Activated naive CD4-positive, alpha-beta T cell treated with anti-CD3 and anti-CD28 coated beads, Interleukin-2, amount 50 U/mL, for 72 hours (primary cell): ENCODE measurements around the gene VPS39. TPM values are rescaled to one million over a fixed set of nuclear protein-coding genes. Genes with fewer than 3 reads are reported as not detected.
A peak's percentile ranks its signal among the peaks of the same experiment; 100 is the strongest.

Experiments
- ATAC-seq, 2 donors: fragments of 150-1000 bp; cut with Tn5 transposase; 2 replicates each; pipeline ENCODE4 v1.10.0; 2021; ENCODE audit warnings: mild to moderate bottlenecking in 2 of 2, moderate library complexity in 2 of 2
- DNase-seq, 2 donors: peaks; one replicate each; pipeline ENCODE4 v3.0.0; 2021 to 2022; ENCODE audit warnings: low spot score in 2 of 2
- H3K27ac Mint-ChIP-seq, 2 donors: one replicate each; pipeline ENCODE4 v1.8.0; 2022; ENCODE audit warnings: mild to moderate bottlenecking in 2 of 2, mixed read lengths in 2 of 2
- H3K36me3 Mint-ChIP-seq, 2 donors: one replicate each; pipeline ENCODE4 v1.8.0; 2022; ENCODE audit warnings: mixed read lengths in 2 of 2
- H3K9me3 Mint-ChIP-seq, 2 donors: one replicate each; pipeline ENCODE4 v1.8.0; 2022; ENCODE audit warnings: mixed read lengths in 2 of 2
- total RNA-seq, 2 donors: library from RNA; stranded (reverse); gene quantifications; one replicate each; pipeline ENCODE4 v1.2.3, GENCODE V29; 2022

VPS39 gene
- total RNA-seq, 2 donors from 2014 or later = 55.2 to 90.7 TPM

- Mint-ChIP-seq H3K9me3 (no peaks in the 10 kb centered on the region), H3K27ac (no peak overlapping the region), H3K36me3 (no peaks in the 10 kb centered on the region)
- ATAC-seq (peak in 1 of 2 donors; percentile 25), DNase-seq (peak in 1 of 2 donors; percentile 23)
Measured at GRCh38 chr15:42154212-42154941, 53.7 kb downstream of the VPS39 start.

DNA sequence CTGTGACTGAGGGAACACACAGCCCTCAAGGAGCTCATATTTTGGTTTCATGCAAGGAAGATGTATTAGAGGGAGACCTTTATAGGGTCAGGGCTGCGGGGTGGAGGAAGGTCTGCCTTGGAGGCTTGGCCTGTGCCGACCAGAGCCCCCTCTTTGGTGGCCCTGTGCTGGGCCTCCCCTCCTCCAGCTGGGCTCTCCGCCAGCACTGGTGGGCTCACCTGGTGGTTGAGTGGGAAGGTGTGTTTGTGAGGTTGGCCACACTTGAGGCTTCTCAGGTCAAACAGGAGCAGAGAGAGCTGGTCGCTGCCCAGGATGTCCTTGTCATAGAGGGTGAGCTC lies 54.3 kb downstream of the VPS39 start:
- Mint-ChIP-seq H3K27ac (no peak overlapping the region), H3K36me3 (no peaks in the 10 kb centered on the region), H3K9me3 (no peaks in the 10 kb centered on the region)
- ATAC-seq (no peak), DNase-seq (peak in 1 of 2 donors; percentile 43)

DNA sequence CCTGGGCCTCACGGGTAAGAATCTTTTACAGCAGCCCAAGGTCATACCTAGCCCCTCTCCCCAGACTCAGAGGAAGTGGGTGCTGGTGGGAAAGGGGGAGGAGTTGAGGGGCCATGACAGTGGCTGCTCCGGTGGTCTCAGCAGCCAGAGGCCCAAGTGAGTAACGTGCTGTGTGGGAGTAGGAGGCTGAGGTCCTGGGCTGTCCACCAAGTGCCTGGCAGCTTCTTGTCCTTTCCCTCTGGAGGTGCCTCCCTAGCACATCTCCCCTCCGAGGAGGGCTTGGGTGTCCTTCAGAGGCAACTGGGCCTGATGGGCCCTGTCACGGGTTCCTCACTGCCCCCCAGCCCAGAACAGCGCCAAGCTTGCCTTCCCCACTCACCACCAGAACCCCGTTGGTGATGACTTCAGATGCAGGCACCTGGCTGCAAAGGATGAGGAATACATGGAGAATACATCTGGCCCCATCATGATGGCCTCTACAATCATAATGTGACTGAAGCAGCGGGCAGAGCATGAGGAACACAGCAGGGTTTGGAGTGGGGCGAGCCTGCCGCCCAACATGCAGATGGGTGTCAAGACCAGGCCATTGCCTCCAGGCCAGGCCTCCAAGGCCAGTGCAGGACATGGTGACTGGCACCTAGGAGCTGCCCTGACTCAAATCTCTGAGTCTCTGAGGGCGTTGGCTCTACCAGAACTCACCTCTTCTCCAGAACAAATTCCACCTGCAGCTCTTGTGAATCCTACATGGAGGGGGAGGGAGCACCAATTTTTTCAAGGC lies 55.0 kb downstream of the VPS39 start:
- H3K27ac Mint-ChIP-seq = no peak overlapping the region

DNA sequence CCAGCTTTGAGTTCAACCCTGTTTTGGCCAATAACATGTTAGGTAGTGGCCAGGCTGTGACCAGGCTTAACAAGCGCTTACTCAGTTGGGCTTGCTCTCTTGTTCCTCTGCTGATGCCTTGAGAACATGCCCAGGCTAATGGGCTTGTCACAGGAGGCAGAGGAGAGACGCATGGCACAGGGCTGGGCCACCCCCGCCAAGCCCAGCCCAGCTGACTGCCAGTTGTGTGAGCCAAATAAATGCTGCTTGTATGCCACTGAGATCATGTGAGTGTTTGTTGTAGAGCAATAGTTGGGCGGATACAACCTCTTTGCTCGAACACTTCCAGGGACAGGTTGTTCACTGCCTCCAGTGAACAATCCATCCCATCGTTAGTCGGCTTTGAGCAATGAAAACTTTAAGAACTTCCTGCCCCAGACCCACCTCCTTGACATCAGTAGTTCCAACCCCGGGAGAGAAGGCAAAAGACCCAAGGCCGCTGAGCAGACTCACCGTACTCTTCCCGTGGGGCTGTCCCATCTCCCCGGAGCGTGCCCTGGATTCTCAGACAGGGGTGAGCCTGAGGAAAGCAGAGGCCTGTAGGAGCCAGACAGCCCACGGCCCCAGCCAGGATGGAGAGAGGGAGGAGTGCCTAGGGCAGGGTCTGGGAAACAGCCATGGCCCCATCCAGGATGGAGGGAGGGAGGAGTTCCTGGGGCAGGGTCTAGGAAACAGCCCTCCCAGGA lies 55.7 kb downstream of the VPS39 start:
- ATAC-seq = no peak
- H3K27ac Mint-ChIP-seq = no peak overlapping the region

More for the DNA sequence above, 55.0 kb downstream of the VPS39 start:
- Mint-ChIP-seq H3K36me3 (no peaks in the 10 kb centered on the region), H3K9me3 (no peaks in the 10 kb centered on the region)
- peak in 1 of 2 donors; percentile 47 for DNase-seq
- no peak for ATAC-seq

DNA sequence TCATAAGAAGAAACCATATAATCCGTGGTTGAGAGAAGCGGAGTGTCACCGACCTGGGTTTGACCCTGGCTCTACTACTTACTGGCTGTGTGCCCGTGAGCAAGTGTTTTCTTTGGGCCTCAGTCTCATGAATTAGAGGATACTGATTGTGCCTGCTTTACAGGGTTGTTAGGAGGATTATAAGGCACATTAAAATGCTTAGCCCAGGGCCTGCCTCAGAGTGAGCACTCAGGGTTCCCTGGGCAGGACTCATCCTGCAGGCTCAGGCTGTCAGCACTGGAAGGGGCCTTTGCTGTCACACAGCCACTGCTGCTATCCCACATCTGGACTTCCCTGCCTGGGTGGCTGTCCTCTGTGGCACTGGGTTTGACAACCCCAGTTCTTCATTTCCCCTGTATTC lies 56.4 kb downstream of the VPS39 start:
- ATAC-seq = no peak
- DNase-seq = peak in 1 of 2 donors; percentile 26
- H3K9me3 Mint-ChIP-seq = no peaks in the 10 kb centered on the region
- H3K27ac Mint-ChIP-seq = no peak overlapping the region
- H3K36me3 Mint-ChIP-seq = no peaks in the 10 kb centered on the region

More for the DNA sequence above, 55.7 kb downstream of the VPS39 start:
- peak in 1 of 2 donors; percentile 38 for DNase-seq
- no peaks in the 10 kb centered on the region for H3K36me3 Mint-ChIP-seq
- no peaks in the 10 kb centered on the region for H3K9me3 Mint-ChIP-seq

DNA sequence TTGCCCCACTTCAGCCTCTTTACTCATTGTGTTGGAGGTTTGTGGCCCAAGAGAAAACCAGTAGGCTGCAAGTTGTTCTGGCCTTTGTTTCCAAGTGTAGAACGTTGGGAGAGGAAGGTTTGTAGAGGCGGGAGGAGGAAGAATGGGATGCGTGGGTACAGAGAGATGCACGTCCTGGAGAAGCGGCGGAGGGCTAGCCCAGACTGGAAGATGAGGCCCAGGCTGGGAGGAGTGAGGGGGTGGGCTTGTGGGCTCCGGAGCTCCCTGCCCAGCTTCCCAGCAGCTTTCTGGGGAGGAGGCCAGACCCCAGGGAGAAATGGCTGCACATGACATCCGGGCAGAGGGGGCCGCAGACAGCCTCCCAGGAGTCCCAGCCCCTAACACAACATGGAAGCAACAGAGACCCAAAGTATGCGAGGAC lies 57.0 kb downstream of the VPS39 start:
- ATAC-seq (no peak), DNase-seq (peak in 1 of 2 donors; percentile 13)
- H3K36me3 Mint-ChIP-seq = no peaks in the 10 kb centered on the region
- no peak overlapping the region for H3K27ac Mint-ChIP-seq
- no peaks in the 10 kb centered on the region for H3K9me3 Mint-ChIP-seq

- ATAC-seq (no peak), DNase-seq (peak in 1 of 2 donors; percentile 40)
- no peaks in the 10 kb centered on the region for H3K9me3 Mint-ChIP-seq
- H3K36me3 Mint-ChIP-seq = no peaks in the 10 kb centered on the region
- no peak overlapping the region for H3K27ac Mint-ChIP-seq
Measured at GRCh38 chr15:42150219-42150970, 57.7 kb downstream of the VPS39 start.

GRCh38 chr15:42149493-42150218 lies 58.4 kb downstream of the VPS39 start:
- ATAC-seq (no peak), DNase-seq (peak in 1 of 2 donors; percentile 52)
- Mint-ChIP-seq H3K9me3 (no peaks in the 10 kb centered on the region), H3K36me3 (no peaks in the 10 kb centered on the region), H3K27ac (no peak overlapping the region)

DNA sequence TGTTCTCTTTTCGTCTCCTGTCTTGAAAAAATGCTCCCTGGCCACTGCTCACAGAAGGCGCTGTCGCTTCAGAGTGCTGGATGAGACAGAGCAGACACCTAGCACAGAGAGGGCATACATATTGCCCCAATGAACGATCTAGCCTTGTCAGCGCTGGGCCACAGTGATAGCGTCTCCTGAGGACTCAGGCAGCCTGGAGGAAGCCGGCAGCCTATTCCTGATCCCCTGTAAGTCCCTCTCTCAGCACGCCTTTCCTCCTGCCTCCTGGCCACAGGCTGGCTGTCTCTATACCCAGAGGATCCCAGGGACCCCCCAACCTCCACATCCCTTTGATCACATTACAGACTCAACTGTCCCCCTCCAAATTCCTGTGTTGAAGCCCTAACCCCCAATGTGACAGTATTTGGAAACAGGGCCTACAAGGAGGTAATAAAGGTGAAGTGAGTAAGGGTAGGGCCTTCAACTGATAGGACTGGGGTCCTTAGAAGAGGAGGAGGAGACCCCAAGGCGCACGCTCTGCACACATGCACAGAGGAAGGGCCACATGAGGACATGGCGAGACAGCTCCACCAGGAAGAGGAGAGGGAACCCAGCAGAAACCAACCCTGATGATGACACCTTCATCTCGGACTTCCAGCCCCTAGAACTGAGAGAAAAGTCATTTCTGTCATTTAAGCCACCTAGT lies 59.2 kb downstream of the VPS39 start:
- ATAC-seq = no peak
- no peak overlapping the region for H3K27ac Mint-ChIP-seq
- peak in 1 of 2 donors; percentile 38 for DNase-seq
- H3K9me3 Mint-ChIP-seq = no peaks in the 10 kb centered on the region
- no peaks in the 10 kb centered on the region for H3K36me3 Mint-ChIP-seq

DNA sequence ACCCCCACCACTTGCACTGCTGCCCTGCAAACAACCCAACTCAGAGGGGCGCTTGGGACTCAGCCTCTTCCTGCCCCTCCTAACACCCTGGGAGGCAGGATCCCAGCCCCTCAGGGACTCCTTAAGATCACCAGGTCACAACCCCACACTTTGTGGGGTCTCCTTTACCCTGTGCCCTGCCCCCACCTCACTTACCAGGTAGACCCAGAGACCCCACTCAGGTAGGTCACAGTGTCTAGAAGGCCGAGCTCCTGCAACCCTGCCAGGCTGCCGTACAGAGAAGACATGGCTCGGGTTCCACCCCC lies 60.7 kb downstream of the VPS39 start:
- Mint-ChIP-seq H3K36me3 (no peaks in the 10 kb centered on the region), H3K9me3 (no peaks in the 10 kb centered on the region)

DNA sequence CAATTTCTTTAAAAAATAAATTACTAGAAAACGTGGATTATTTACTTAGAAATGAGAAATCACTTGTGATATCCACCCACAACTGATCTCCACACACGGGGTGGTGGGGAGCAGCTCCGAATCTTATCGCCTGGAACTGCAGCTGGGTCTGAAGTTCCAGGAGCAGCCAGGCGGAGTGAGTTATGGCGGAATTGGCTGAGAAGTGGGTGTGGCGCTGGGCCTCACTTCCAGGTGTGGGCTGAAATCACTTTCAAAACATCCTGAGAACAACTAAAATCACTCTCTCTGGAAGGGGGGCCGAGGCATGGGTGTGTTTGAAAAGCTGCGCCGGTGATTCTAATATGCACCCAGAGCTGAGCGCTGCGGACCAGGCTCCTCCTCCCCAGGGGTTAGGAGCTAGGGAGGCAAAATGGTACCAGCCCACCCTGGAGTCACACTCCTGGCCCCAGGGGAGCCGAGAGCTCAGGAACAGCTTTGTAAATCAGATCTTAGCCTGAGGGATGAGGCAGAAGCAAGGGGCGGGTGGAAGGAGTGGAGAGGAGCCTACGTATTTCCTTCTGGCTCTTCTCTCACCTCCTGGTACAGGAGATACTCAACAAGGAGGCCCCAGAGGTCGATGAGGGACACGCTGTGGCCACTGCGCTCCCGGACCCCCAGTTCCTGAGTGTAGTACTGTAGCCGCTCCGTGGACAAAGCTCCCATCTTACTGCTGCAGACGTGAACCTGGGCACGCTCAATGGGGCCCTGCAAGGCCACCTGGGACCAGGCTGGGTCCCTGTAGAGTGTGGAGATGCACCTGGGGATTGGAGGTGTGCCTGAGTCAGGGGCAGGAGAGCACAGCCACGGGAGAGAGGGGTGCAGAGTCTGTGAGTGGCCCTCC lies 61.3 kb downstream of the VPS39 start:
- H3K9me3 Mint-ChIP-seq = no peaks in the 10 kb centered on the region
- ATAC-seq = no peak
- no peak overlapping the region for H3K27ac Mint-ChIP-seq
- no peaks in the 10 kb centered on the region for H3K36me3 Mint-ChIP-seq
- DNase-seq = peak in 1 of 2 donors; percentile 18

More for the DNA sequence above, 60.7 kb downstream of the VPS39 start:
- DNase-seq (peak in 1 of 2 donors; percentile 37), ATAC-seq (no peak)
- H3K27ac Mint-ChIP-seq = no peak overlapping the region

DNA sequence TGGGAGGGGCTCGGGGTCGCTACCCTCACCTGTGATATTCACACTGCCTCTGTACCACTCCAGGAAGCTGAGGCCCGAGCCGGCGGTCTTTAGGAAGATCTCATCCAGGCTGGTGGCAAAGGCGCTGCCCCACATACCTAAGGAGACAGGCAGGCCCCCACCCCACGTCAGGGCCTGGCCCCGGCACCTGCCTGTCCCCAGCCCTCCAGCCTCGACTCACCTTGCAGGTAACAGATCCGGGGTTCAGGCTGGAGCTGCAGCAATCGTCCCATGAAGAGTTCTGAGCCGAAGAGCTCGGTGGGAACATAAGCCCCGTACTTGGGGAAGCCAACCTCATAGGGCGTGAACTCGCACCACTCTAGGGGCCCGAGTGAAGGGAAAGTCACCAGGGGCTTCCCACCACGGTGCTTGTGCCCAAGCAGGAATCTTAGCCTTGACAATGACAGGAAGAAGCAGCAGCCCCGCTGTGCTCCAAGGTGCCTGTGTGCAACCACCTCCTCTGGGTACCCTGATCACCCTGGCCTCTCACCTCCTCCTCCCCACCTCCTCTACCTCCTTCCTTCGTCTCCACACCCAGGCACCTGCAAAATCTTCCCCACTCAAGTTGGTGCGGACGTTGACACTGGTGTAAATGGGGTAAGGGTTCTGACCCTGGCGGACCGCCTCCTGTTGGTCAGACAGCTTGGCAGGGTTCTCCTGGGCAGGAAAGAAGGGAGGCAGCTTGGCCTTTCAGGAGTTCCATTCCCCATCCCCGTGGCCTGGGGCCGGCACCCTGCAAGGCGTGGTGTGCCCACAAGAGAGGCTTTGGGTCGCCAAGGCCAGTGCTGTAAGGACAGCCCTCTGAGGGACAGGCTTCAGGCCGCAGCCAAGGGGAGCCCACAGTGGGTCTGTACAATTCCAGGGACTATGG lies 62.3 kb downstream of the VPS39 start:
- Mint-ChIP-seq H3K36me3 (no peaks in the 10 kb centered on the region), H3K27ac (peak overlapping the region in 1 of 2 donors; percentile 50), H3K9me3 (no peaks in the 10 kb centered on the region)
- DNase-seq (peak in 1 of 2 donors; percentile 38), ATAC-seq (no peak)

GRCh38 chr15:42144841-42145375 lies 63.2 kb downstream of the VPS39 start:
- no peak for ATAC-seq
- H3K27ac Mint-ChIP-seq = peak overlapping the region; percentile 4 to 15
- H3K9me3 Mint-ChIP-seq = no peaks in the 10 kb centered on the region
- no peak for DNase-seq
- H3K36me3 Mint-ChIP-seq = no peaks in the 10 kb centered on the region
